EH (cell line): ENCODE measurements around the gene USP47.
A peak's percentile ranks its signal among the peaks of the same experiment; 100 is the strongest.

Experiments used
- DNase-seq: peaks from one replicate; pipeline ENCODE4 v3.0.0-alpha.2; 2015; ENCODE audit warnings: low read depth

Gene USP47

GRCh38 chr11:11981840-11982239 is 140.1 kb downstream of the USP47 start:
- DNase-seq: no peak

GRCh38 chr11:11982461-11982860 is 140.7 kb downstream of the USP47 start:
- no peak for DNase-seq

- DNase-seq: peak; percentile 78
Measured at GRCh38 chr11:11982975-11983374, 141.2 kb downstream of the USP47 start.

DNA sequence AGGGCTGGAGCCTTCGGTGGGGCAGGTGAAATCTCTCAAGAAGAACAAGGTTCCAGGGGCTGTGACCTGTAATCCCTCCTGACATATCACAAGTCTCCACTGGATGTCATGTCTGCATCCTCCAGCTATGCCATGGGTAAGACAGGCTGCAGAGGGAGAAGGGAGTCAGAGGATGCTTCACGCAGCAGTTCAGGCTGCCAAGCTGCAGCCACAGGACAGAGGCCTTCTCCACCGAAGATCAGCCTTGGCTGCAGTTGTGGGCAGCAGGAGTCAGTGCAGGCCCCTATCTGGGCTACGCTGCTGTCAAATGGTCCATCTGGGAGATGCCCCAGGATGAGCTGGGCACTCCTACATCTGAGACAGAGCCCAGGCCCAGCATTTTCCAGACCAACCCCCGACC is 141.7 kb downstream of the USP47 start:
- peak; percentile 43 for DNase-seq

GRCh38 chr11:11984563-11984962 is 142.8 kb downstream of the USP47 start:
- no peak for DNase-seq

- peak; percentile 93 for DNase-seq
Measured at GRCh38 chr11:11985016-11985715, 143.4 kb downstream of the USP47 start.

DNA sequence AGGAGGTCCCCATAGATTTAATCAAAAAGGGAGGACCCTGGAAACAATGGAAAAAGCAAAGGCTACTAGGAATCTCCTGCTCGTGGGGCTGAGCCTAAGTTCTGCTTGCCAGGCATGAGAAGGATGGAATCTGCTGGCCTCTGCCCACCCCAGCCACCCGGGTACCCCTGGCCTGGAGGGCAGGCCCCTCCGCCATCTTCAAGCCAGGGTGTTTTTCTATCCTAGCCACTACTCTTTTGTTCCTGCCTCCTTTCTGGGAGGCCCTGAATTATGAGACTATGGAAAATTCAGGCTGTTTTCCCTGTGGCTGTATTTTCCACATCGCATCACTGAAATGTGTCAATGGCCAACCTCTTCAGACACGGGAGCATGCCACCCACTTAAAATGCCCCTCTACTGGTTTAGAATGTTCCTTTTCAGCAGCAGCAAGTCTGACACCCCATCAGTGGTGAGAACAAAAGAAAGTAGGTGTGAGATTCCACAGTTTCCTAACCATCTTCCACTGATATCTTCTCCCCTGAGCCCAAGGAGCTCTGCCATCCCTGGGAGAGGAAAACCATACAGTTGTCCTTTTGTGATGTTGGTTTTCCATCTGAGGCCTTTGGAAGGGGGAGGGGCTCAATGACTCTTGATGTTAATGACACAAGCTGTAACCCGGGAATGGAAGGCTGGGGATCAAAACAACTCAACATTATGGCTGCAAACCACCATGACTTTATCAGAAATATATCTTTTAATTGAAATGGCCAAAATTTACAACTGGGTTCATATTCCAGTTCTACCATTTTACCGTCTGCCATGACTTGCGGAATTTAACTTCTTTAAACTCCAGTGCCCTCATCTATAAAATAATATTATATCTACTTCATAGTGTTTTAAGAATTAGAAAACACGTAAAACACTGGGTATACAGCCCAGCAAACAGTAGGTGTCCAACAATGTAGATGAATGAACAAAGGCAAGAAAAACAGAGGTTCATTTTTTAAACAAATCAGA is 144.5 kb downstream of the USP47 start:
- DNase-seq: no peak

DNA sequence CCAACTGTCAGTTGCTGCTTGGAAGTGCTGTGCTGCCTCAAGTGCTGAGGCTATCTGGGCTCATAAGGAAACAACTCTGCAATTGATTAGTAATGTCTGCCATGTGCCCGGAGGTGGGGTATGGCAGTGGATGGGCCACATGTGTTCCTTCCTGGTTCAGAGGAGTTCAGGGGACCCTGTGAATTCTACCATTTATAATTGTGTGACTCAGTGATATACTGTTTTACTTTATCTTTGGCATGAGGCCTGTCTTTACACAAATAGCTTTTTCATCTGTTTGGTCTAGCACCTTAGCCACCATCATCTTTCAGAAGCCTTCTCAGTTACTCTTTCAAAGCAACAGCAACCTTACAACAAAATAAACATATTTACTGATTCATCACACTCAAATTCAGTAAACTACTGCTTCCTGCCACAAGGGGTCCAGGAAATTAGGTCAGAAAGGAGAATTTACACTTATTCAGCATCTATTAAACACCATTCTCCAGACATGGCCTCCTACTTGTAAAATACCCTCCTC is 145.8 kb downstream of the USP47 start:
- peak; percentile 73 for DNase-seq

- DNase-seq: peak; percentile 96
Measured at GRCh38 chr11:11988099-11988651, 146.4 kb downstream of the USP47 start.

GRCh38 chr11:11988681-11989261 is 147.0 kb downstream of the USP47 start:
- no peak for DNase-seq

GRCh38 chr11:11989774-11990744 is 148.3 kb downstream of the USP47 start:
- peak; percentile 60 for DNase-seq

- DNase-seq: peak; percentile 75
Measured at GRCh38 chr11:11992257-11993212, 150.8 kb downstream of the USP47 start.

GRCh38 chr11:11993839-11994238 is 152.1 kb downstream of the USP47 start:
- peak; percentile 97 for DNase-seq

DNA sequence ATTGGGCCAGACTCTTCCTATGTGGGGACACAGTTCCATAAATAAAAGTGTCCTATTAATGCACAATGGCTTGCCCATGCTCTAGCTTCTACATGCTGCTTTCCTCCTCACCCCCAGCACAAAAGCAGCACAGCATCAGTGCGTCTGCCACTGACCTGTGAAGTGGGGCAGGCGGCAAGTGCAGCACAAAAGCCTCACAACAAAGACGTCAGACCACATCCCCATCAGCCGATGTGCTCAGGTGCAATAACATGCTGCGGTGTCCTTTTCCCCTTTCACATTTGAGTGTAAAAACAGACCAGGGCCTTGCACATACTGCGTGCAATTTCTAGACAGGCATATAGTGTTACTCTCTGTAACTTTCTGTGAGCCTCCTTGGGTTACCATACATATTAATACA is 153.8 kb downstream of the USP47 start:
- no peak for DNase-seq

DNA sequence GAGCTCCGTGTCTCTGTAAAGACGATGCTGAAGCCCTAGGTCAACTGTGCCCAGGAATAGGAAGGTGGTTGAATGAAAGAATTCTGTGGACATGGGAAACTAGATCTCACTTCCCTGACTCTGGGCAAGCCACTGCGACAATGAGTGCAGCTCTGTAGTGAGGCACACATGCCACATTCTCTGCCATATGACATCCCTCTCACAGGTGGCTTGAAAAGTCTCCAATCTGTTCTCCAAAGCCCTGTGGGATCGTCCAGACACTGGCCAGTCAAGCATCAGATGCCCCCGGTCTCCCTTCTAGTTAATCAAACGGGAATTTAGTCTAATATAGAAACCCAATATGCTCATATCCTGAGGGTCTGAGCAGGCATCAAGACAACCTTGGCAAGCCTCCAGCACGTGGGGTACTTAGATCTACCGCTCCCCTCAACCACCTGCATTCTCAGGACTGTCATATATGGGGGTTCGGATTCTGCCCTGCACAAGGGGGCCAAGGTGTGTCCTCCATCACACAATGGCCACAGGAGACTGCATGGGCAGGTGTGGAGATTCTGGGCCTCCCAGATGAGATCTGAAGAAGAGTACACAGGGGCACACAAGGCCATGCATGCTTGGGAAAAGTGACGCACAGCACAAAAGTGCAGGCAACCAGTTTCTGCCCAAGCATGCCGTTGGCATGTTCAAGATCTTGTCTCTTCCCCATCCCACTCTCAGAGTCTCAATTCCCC is 154.7 kb downstream of the USP47 start:
- DNase-seq: no peak

DNA sequence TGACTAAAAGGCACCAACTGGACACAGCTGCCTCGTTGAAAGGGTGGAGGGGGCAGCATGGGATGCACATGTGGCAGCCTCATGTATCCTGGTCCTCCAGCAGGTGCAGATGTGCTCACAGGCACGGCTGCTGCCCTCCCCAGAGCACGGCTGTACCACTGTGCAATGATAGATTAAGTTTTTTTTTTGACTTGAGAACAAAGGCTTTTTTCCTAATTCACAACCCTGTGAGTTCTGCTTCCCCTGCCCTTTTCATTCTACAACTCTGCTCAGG is 155.2 kb downstream of the USP47 start:
- no peak for DNase-seq

GRCh38 chr11:11998091-11998781 is 156.5 kb downstream of the USP47 start:
- peak; percentile 95 for DNase-seq

DNA sequence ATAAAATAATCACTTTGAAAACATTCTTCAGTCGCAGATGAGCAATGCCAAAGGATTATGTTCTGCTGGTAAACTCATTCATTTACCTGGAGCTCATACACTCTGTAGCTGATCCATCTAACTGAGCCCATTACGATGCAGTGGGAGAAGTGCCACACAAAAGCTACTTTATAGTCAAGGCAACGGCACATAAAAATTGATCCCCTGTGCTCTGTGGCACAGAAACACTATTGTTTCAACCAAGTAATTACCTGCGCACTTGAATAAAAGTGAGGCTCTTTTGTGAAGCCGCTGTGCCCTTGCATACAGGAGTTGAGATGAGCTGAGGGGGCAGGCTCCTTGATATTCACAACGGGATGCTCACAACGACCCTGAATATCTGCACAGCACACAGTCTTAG is 159.4 kb downstream of the USP47 start:
- no peak for DNase-seq

DNA sequence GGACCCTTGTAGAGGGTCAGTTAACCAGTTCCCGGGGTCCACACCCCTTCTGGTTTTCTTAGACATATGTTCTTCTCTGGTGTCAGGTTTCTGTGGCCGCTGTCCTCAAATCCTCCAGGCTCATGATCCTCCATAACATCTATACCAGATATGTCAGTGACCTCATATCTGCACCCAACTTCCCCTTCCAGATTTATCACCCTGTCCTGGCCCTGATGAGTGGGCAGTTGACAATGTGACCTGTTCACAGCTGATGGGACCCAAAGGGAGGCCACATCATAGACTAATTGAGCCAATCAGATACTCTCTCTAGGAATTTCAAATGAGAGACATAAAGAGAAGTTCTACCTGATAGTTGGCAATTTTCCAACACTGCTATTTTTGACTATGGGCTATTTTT is 161.6 kb downstream of the USP47 start:
- DNase-seq: no peak
